ENCODE measurements around the gene STMND1. TPM values are rescaled to one million over a fixed set of nuclear protein-coding genes. Genes with fewer than 3 reads are reported as not detected.

The STMND1 gene
- total and polyA plus RNA-seq, 2 of the 8 experiments (the other 6 are each of a cell fraction or from before 2014, with no cell fraction given): not detected

DNA sequence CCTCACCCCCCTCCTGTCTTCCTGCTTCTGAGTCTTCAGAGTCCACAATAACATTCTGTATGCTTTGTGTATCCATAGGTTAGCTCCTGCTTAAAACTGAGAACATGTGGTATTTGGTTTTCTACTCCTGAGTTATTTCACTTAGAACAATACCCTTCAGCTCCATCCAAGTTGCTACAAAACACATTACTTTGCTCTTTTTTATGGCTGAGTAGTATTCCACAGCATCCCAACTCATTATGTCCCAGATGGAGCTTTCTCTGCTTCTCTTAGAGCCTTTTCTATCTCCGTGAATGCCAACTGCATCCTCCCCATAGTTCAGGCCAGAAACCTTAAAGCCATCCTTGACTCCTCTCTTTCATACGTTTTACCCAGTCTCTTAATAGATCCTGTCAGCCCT lies 55.8 kb downstream of the STMND1 start:
- Histone ChIP-seq H4K8ac (ENCODE audit: extremely low read depth, insufficient read depth, low read length) (no peak overlapping the region), H3K9me3 (ENCODE audit: insufficient read depth in 2 of 2, low read depth in 1 of 2, low read length in 1 of 2) (0 out of 4 replicates have a peak, but pooled peaks cover 0 to 3% of the 10 kb centered on the region in 2 experiments), H4K91ac (replicated peaks; ENCODE audit: insufficient read length, low read length) (no peak overlapping the region), H3K27me3 (replicated peaks in 1 of 4; ENCODE audit: control insufficient read depth in 3 of 4, extremely low read depth in 1 of 4, insufficient read depth in 3 of 4, low read length in 3 of 4) (no peaks in the 10 kb centered on the region), H4K20me1 (replicated peaks in 1 of 2; ENCODE audit: control insufficient read depth in 1 of 2, insufficient read depth in 2 of 2, low read length in 2 of 2) (peaks cover 0 to 2% of the 10 kb centered on the region in 2 experiments), H3K79me2 (ENCODE audit: control insufficient read depth in 1 of 2, insufficient read depth in 2 of 2, low read length in 2 of 2) (no peaks in the 10 kb centered on the region), H2BK120ac (replicated peaks; ENCODE audit: low read depth, low read length) (no peak overlapping the region), H3K36me3 (ENCODE audit: control insufficient read depth in 2 of 4, insufficient read depth in 4 of 4, low read length in 3 of 4) (no peaks in the 10 kb centered on the region), H2AFZ (ENCODE audit: low read length) (no peak overlapping the region), H3K27ac (ENCODE audit: low read depth, low read length) (no peak overlapping the region), H3K4ac (replicated peaks; ENCODE audit: insufficient read length, low read depth, low read length) (no peak overlapping the region), H3K23me2 (ENCODE audit: low read depth, low read length) (no peaks in the 10 kb centered on the region; the same call in 1 of the 2 replicates), H3K4me3 (ENCODE audit: extremely low read depth in 1 of 4, insufficient read depth in 2 of 4, low read depth in 3 of 4, low read length in 4 of 4) (no peak overlapping the region), H4K5ac (ENCODE audit: insufficient read length, low read depth, low read length) (no peak overlapping the region), H3K23ac (ENCODE audit: insufficient read length) (no peak overlapping the region), H2BK12ac (ENCODE audit: low read depth, low read length) (no peak overlapping the region), H3K18ac (ENCODE audit: extremely low read depth, low read length) (no peak overlapping the region), H2BK20ac (ENCODE audit: low read length) (no peak overlapping the region), H3K4me2 (ENCODE audit: insufficient read depth in 1 of 2, low read depth in 2 of 2, low read length in 2 of 2) (no peak overlapping the region), H3K9ac (replicated peaks in 1 of 4; ENCODE audit: extremely low read depth in 1 of 4, low read depth in 3 of 4, low read length in 3 of 4) (no peak overlapping the region), H2BK15ac (ENCODE audit: low read length) (no peak overlapping the region), H3K14ac (ENCODE audit: insufficient read length) (no peak overlapping the region), H2BK5ac (ENCODE audit: low read depth, low read length) (no peak overlapping the region), H2AK5ac (ENCODE audit: low read depth, low read length) (no peak overlapping the region), H3K56ac (replicated peaks; ENCODE audit: insufficient read length, low read depth, low read length) (no peak overlapping the region), H3K79me1 (ENCODE audit: low read depth, low read length) (no peaks in the 10 kb centered on the region), H3K4me1 (replicated peaks in 1 of 4; ENCODE audit: control insufficient read depth in 3 of 4, insufficient read depth in 4 of 4, low read length in 3 of 4) (no peaks in the 10 kb centered on the region)
- no peak for TF ChIP-seq NANOG (IDR thresholded peaks at IDR 0.05; ENCODE audit: insufficient read depth, low read depth, low read length, poor library complexity, severe bottlenecking)
- no peak for TF ChIP-seq PHF8 (conservative IDR thresholded peaks at IDR 0.05; ENCODE audit: low read depth, low read length)
- no peak for TF ChIP-seq RAD21 (IDR thresholded peaks at IDR 0.05 in 1 of 2, conservative IDR thresholded peaks at IDR 0.05 in 1 of 2; ENCODE audit: low read depth in 2 of 2, low read length in 2 of 2)
- TF ChIP-seq MAFK (IDR thresholded peaks at IDR 0.05; ENCODE audit: low read depth, low read length): no peak
- no peak for TF ChIP-seq BRCA1 (IDR thresholded peaks at IDR 0.05; ENCODE audit: low read depth, low read length)
- TF ChIP-seq SP4 (IDR thresholded peaks at IDR 0.05; ENCODE audit: low read length): no peak
- no peak for TF ChIP-seq SIN3A (conservative IDR thresholded peaks at IDR 0.05 in 1 of 2, IDR thresholded peaks at IDR 0.05 in 1 of 2; ENCODE audit: low read depth in 1 of 2, low read length in 2 of 2)
- CTCF ChIA-PET (ENCODE audit: partially characterized antibody): interaction anchor here (0.6 to 2.3 kb wide), 9 partner anchors 10 to 428 kb away, joined by 3 to 12 read pairs (median 7); no protein-coding TSS in a partner anchor
- DNase-seq (ENCODE audit: low read depth in 1 of 2, low spot score in 2 of 2) (no peak), FAIRE-seq (no peak)
- WGBS, 2 experiments (ENCODE audit: extremely low coverage in 1 of 2, insufficient coverage in 1 of 2, insufficient read length in 1 of 2, insufficient replicate concordance in 2 of 2, low coverage in 1 of 2, low lambda C conversion rate in 2 of 2, missing lambda C conversion rate in 1 of 2): 91% methylated on average over 2 of the region's 2 CpGs; no CpG with 5 or more reads in 1 of the 2 experiments
- POLR2A ChIA-PET (ENCODE audit: partially characterized antibody): no interaction called here

All from H1 (cell line).